IMR-90 (cell line): ENCODE results near the gene CCT4. TPM values are rescaled to one million over a fixed set of nuclear protein-coding genes. Genes with fewer than 3 reads are reported as not detected.
"Not testable (repeated sequence)": the region's sequence is repeated elsewhere in the genome, so short reads cannot be mapped to it uniquely, and the experiment has no call there.

Source experiments
- ATAC-seq: fragments of 200-7000 bp; cut with Tn5 transposase; 2 replicates; pipeline ENCODE4 v1.9.1; 2020; ENCODE audit warnings: low read depth, mild to moderate bottlenecking, moderate library complexity
- BruUV-seq: library from RNA; stranded (reverse); fragments of 400-500 nt; replicated peaks from 2 replicates; lab custom pipeline; 2021; lab: Mats Ljungman, UMichigan
- CTCF ChIA-PET: fragments of 300-600 bp; formaldehyde crosslinking; extraction: SDS; loops from one replicate; lab custom pipeline; 2021; ENCODE audit warnings: antibody characterized with exemption; lab: Yijun Ruan, JAX
- POLR2A ChIA-PET: fragments of 300-600 bp; sonication (Branson Sonifier 250); formaldehyde crosslinking; loops from one replicate; lab custom pipeline; 2022; ENCODE audit warnings: antibody characterized with exemption; ENCODE audit not compliant: unreplicated experiment; lab: Charles Lee
- DNase-seq: peaks from one replicate; pipeline ENCODE4 v3.0.0; 2013
- H2AFZ ChIP-seq: replicated peaks from 2 replicates; pipeline ENCODE3; 2013; ENCODE audit warnings: low read length, mild to moderate bottlenecking; ENCODE audit not compliant: poor library complexity
- H2AK5ac ChIP-seq: 2 replicates; pipeline ENCODE4 v1.6.1; 2013; ENCODE audit warnings: low read depth, low read length, inconsistent platforms
- H2AK9ac ChIP-seq: replicated peaks from 2 replicates; pipeline ENCODE3; 2013; ENCODE audit warnings: mild to moderate bottlenecking, low read depth, low read length, moderate library complexity; ENCODE audit not compliant: poor library complexity
- H2BK120ac ChIP-seq: 2 replicates; pipeline ENCODE4 v1.6.1; 2013; ENCODE audit warnings: low read depth, low read length, inconsistent platforms
- H2BK15ac ChIP-seq: 3 replicates; pipeline ENCODE4 v1.6.1; 2013; ENCODE audit warnings: low read depth, low read length, inconsistent platforms
- H2BK20ac ChIP-seq: 2 replicates; pipeline ENCODE4 v1.6.1; 2013; ENCODE audit warnings: low read depth, mild to moderate bottlenecking, inconsistent platforms, low read length, moderate library complexity
- H2BK5ac ChIP-seq: 2 replicates; pipeline ENCODE4 v1.6.1; 2013; ENCODE audit warnings: mild to moderate bottlenecking, low read depth, low read length, inconsistent platforms; ENCODE audit not compliant: poor library complexity, severe bottlenecking
- H3K14ac ChIP-seq: replicated peaks from 2 replicates; pipeline ENCODE4 v1.6.1; 2013; ENCODE audit warnings: low read depth, low read length, inconsistent platforms
- H3K18ac ChIP-seq: 2 replicates; pipeline ENCODE4 v1.6.1; 2013; ENCODE audit warnings: low read depth, low read length, control low read depth
- H3K23ac ChIP-seq: 2 replicates; pipeline ENCODE4 v1.6.1; 2013; ENCODE audit warnings: low read depth, low read length, inconsistent platforms
- H3K27ac ChIP-seq: 2 replicates; pipeline ENCODE4 v1.5.1; 2013; ENCODE audit warnings: mild to moderate bottlenecking, control low read depth, low read length; ENCODE audit not compliant: insufficient read depth
- H3K27me3 ChIP-seq: 2 replicates; pipeline ENCODE4 v1.6.1; 2013; ENCODE audit warnings: low read length; ENCODE audit not compliant: control insufficient read depth, insufficient read depth
- H3K36me3 ChIP-seq: 2 replicates; pipeline ENCODE4 v1.6.1; 2013; ENCODE audit warnings: low read length, mixed read lengths; ENCODE audit not compliant: control insufficient read depth, insufficient read depth
- H3K4ac ChIP-seq: 2 replicates; pipeline ENCODE4 v1.6.1; 2013; ENCODE audit warnings: low read depth, low read length, inconsistent platforms
- H3K4me1 ChIP-seq: 2 replicates; pipeline ENCODE4 v1.6.1; 2013; ENCODE audit warnings: low read length, mixed read lengths; ENCODE audit not compliant: control insufficient read depth, insufficient read depth
- H3K4me2 ChIP-seq: 2 replicates; pipeline ENCODE4 v1.6.1; 2013; ENCODE audit warnings: low read depth, mild to moderate bottlenecking, control low read depth, low read length, moderate library complexity
- H3K4me3 ChIP-seq: 2 replicates; pipeline ENCODE4 v1.5.1; 2013; ENCODE audit warnings: low read depth, mild to moderate bottlenecking, control low read depth, low read length, moderate library complexity; ENCODE audit not compliant: insufficient read depth
- H3K56ac ChIP-seq: 2 replicates; pipeline ENCODE4 v1.6.1; 2013; ENCODE audit warnings: low read length, inconsistent platforms; ENCODE audit not compliant: insufficient read depth; ENCODE audit errors: extremely low read depth
- H3K79me1 ChIP-seq, 2 experiments: 2 replicates each; pipeline ENCODE4 v1.6.1; 2013; ENCODE audit warnings: low read length in 2 of 2, inconsistent platforms in 1 of 2, low read depth in 1 of 2
- H3K9ac ChIP-seq: 2 replicates; pipeline ENCODE4 v1.6.1; 2013; ENCODE audit warnings: low read depth, low read length, control low read depth
- H3K9me1 ChIP-seq: 2 replicates; pipeline ENCODE4 v1.6.1; 2013; ENCODE audit warnings: low read length, inconsistent platforms; ENCODE audit not compliant: insufficient read depth
- H3K9me3 ChIP-seq: 2 replicates; pipeline ENCODE4 v1.6.1; 2013; ENCODE audit warnings: low read length; ENCODE audit not compliant: control insufficient read depth, insufficient read depth
- H4K20me1 ChIP-seq: 2 replicates; pipeline ENCODE4 v1.6.1; 2013; ENCODE audit warnings: low read length, inconsistent platforms; ENCODE audit not compliant: insufficient read depth
- H4K5ac ChIP-seq: 2 replicates; pipeline ENCODE4 v1.6.1; 2013; ENCODE audit warnings: mild to moderate bottlenecking, low read depth, low read length, control low read depth
- H4K8ac ChIP-seq, 2 experiments: 2 replicates each; pipeline ENCODE4 v1.6.1; 2013; ENCODE audit warnings: low read depth in 2 of 2, low read length in 2 of 2, control low read depth in 1 of 2, inconsistent platforms in 1 of 2
- H4K91ac ChIP-seq: 2 replicates; pipeline ENCODE4 v1.6.1; 2013; ENCODE audit warnings: low read depth, low read length, inconsistent platforms; ENCODE audit not compliant: insufficient read depth
- NFE2L2 ChIP-seq: fragments of 150-350 bp; IDR thresholded peaks from 2 replicates; pipeline ENCODE4 v1.6.1; 2016; ENCODE audit warnings: low read depth, mild to moderate bottlenecking, low read length
- SMC3 ChIP-seq: fragments of 150-350 bp; IDR thresholded peaks from 2 replicates; pipeline ENCODE4 v1.6.1; 2016; ENCODE audit warnings: low read depth, mild to moderate bottlenecking, antibody characterized with exemption, low read length, moderate library complexity
- WGBS, 2 experiments: methylation state at CpG; one replicate each; pipeline versions ENCODE4 v1.1.5 to v1.1.7; 2013; ENCODE audit warnings: missing lambda C conversion rate in 2 of 2; ENCODE audit not compliant: insufficient read length in 1 of 2; ENCODE audit errors: extremely low coverage in 2 of 2; 5-methylcytosine and 5-hydroxymethylcytosine counted together
- dilution Hi-C: fragments of 300-500 bp; cut with HindIII; formaldehyde crosslinking; loops from one replicate; pipeline ENCODE4 v1.14.3; 2018; ENCODE audit warnings: low sequenced_read_pairs; ENCODE audit not compliant: unreplicated experiment
- in situ Hi-C: fragments of 300-500 bp; cut with MboI; formaldehyde crosslinking; loops from 3 replicates; pipeline ENCODE4 v1.14.3; 2019; ENCODE audit warnings: low sequenced_read_pairs, inconsistent platforms, mixed read lengths
- intact Hi-C: fragments of 100-400 bp; cut with micrococcal nuclease; formaldehyde crosslinking; loops from 2 replicates; pipeline ENCODE4 v1.10.0; 2022
- polyA plus RNA-seq, 3 experiments: library from polyadenylated mRNA; depleted of rRNA; stranded (reverse); fragments of >200 nt; gene quantifications; 2 replicates each; pipeline ENCODE4 v1.2.3, GENCODE V29; 2012; ENCODE audit warnings: low replicate concordance in 1 of 3
- total RNA-seq: library from RNA; depleted of rRNA; stranded (reverse); fragments of >200 nt; gene quantifications from 2 replicates; pipeline ENCODE4 v1.2.3, GENCODE V29; 2012

The CCT4 gene
- total and polyA plus RNA-seq, 2 of the 4 experiments (the other 2 are of a cell fraction), result 94.4 to 187 TPM

GRCh38 chr2:61876400-61876799, 12.1 kb downstream of the CCT4 start:
- DNase-seq (no peak), ATAC-seq (no peak)
- Histone ChIP-seq H2BK120ac (no peak overlapping the region), H3K4me1 (no peaks in the 10 kb centered on the region), H3K4ac (no peak overlapping the region), H3K9ac (no peak overlapping the region), H3K56ac (no peak overlapping the region), H2AK9ac (no peak overlapping the region), H3K4me2 (no peak overlapping the region), H3K9me3 (no peaks in the 10 kb centered on the region), H4K91ac (no peak overlapping the region), H2AFZ (no peak overlapping the region), H3K14ac (no peak overlapping the region), H3K79me1 (peaks cover 22 to 26% of the 10 kb centered on the region in 2 experiments), H3K18ac (no peak overlapping the region), H2BK15ac (no peak overlapping the region), H3K23ac (no peak overlapping the region), H4K5ac (no peak overlapping the region), H3K4me3 (no peak overlapping the region), H2AK5ac (no peak overlapping the region), H3K27ac (no peak overlapping the region), H3K36me3 (peaks cover 66% of the 10 kb centered on the region), H3K9me1 (no peaks in the 10 kb centered on the region), H4K8ac (no peak overlapping the region), H3K27me3 (no peaks in the 10 kb centered on the region), H2BK5ac (no peak overlapping the region), H4K20me1 (peaks cover 5% of the 10 kb centered on the region; the same call in 1 of the 2 replicates), H2BK20ac (no peak overlapping the region)
- WGBS, 2 experiments, result no CpG with 5 or more reads among the region's 1 CpG
- intact Hi-C loops (no loop called here), dilution Hi-C loops (no loop called here), in situ Hi-C loops (loop anchor here (5.0 kb wide), 1 partner anchor 364 kb away; no protein-coding TSS in a partner anchor)
- CTCF ChIA-PET, result no interaction called here
- POLR2A ChIA-PET, result no interaction called here
- no TSS peak for BruUV-seq
- TF ChIP-seq SMC3 (no peak), NFE2L2 (no peak)

GRCh38 chr2:61866482-61867089, 21.9 kb downstream of the CCT4 start:
- H3K79me1 ChIP-seq, H4K20me1 ChIP-seq, H2BK20ac ChIP-seq, H3K9me1 ChIP-seq, H3K23ac ChIP-seq, H2AK9ac ChIP-seq, H3K4me2 ChIP-seq, dilution Hi-C loops, intact Hi-C loops, H2AK5ac ChIP-seq, H4K91ac ChIP-seq, POLR2A ChIA-PET, H2BK5ac ChIP-seq, H2AFZ ChIP-seq, H3K4ac ChIP-seq, H3K18ac ChIP-seq, H3K56ac ChIP-seq, CTCF ChIA-PET, H2BK15ac ChIP-seq, ATAC-seq, BruUV-seq, H3K27me3 ChIP-seq, H3K14ac ChIP-seq, DNase-seq, H3K27ac ChIP-seq, H4K5ac ChIP-seq, H2BK120ac ChIP-seq, H3K9ac ChIP-seq, H3K4me1 ChIP-seq, H4K8ac ChIP-seq, H3K4me3 ChIP-seq, H3K9me3 ChIP-seq: not testable (repeated sequence)
- in situ Hi-C loops, result loop anchor here (10.0 kb wide), 1 partner anchor 372 kb away; no protein-coding TSS in a partner anchor
- 100% methylated on average over 2 of the region's 14 CpGs; no CpG with 5 or more reads in 1 of the 2 experiments for WGBS, 2 experiments
- H3K36me3 ChIP-seq, result peaks cover 51% of the 10 kb centered on the region
